PC-3 (cell line): ENCODE data around the gene ANO7. TPM values are rescaled to one million over a fixed set of nuclear protein-coding genes. Genes with fewer than 3 reads are reported as not detected.

Experiments used
- ATAC-seq: fragments of 200-7000 bp; cut with Tn5 transposase; 2 replicates; pipeline ENCODE4 v1.9.1; 2020; ENCODE audit warnings: mild to moderate bottlenecking, moderate library complexity
- BruUV-seq: library from RNA; stranded (reverse); fragments of 400-500 nt; replicated peaks from 2 replicates; lab custom pipeline; 2021; lab: Mats Ljungman, UMichigan
- CTCF ChIA-PET: fragments of 300-600 bp; sonication (Branson Sonifier 250); formaldehyde crosslinking; loops from one replicate; lab custom pipeline; 2022; ENCODE audit warnings: antibody characterized with exemption; lab: Charles Lee
- POLR2A ChIA-PET: fragments of 300-600 bp; sonication (Branson Sonifier 250); formaldehyde crosslinking; loops from one replicate; lab custom pipeline; 2022; ENCODE audit warnings: antibody characterized with exemption; ENCODE audit not compliant: unreplicated experiment; lab: Charles Lee
- DNase-seq: peaks from one replicate; pipeline ENCODE4 v3.0.0-alpha.2; 2015
- H2AFZ ChIP-seq: fragments of 300-600 bp; sonication (generic); 2 replicates; pipeline ENCODE4 v1.6.0; 2016; ENCODE audit warnings: antibody characterized with exemption, low read length
- H3F3A ChIP-seq: fragments of 300-600 bp; sonication (generic); one replicate; pipeline ENCODE4 v1.6.0; 2017; ENCODE audit warnings: antibody characterized with exemption, low read length, control low read depth, mild to moderate bottlenecking; ENCODE audit not compliant: unreplicated experiment
- H3K27ac ChIP-seq: fragments of 300-600 bp; sonication (generic); 2 replicates; pipeline ENCODE4 v1.5.1; 2016; ENCODE audit warnings: mild to moderate bottlenecking, low read length
- H3K27me3 ChIP-seq: fragments of 300-600 bp; sonication (generic); 2 replicates; pipeline ENCODE4 v1.6.1; 2016; ENCODE audit warnings: low read length, mixed read lengths
- H3K36me3 ChIP-seq: fragments of 300-600 bp; sonication (generic); 2 replicates; pipeline ENCODE4 v1.6.1; 2016; ENCODE audit warnings: low read depth, mixed run types, low read length, mixed read lengths
- H3K4me1 ChIP-seq: fragments of 300-600 bp; sonication (generic); 2 replicates; pipeline ENCODE4 v1.5.1; 2016; ENCODE audit warnings: low read length; ENCODE audit not compliant: insufficient read depth
- H3K4me2 ChIP-seq: fragments of 300-600 bp; sonication (generic); 2 replicates; pipeline ENCODE4 v1.6.0; 2016; ENCODE audit warnings: low read length
- H3K4me3 ChIP-seq: fragments of 300-600 bp; sonication (generic); 2 replicates; pipeline ENCODE4 v1.5.1; 2016; ENCODE audit warnings: mild to moderate bottlenecking, low read length, mixed read lengths
- H3K79me2 ChIP-seq: fragments of 300-600 bp; sonication (generic); 2 replicates; pipeline ENCODE4 v1.6.1; 2017; ENCODE audit warnings: low read length, mixed read lengths
- H3K9ac ChIP-seq: fragments of 300-600 bp; sonication (generic); 2 replicates; pipeline ENCODE4 v1.6.0; 2016; ENCODE audit warnings: mild to moderate bottlenecking, low read length
- H3K9me2 ChIP-seq: fragments of 300-600 bp; sonication (generic); replicated peaks from 2 replicates; pipeline ENCODE4 v1.6.1; 2016; ENCODE audit warnings: mixed run types, low read length, mixed read lengths
- H3K9me3 ChIP-seq: fragments of 300-600 bp; sonication (generic); 2 replicates; pipeline ENCODE4 v1.6.1; 2016; ENCODE audit warnings: low read length, mixed read lengths
- H4K20me1 ChIP-seq: fragments of 300-600 bp; sonication (generic); 2 replicates; pipeline ENCODE4 v1.6.1; 2016; ENCODE audit warnings: low read length, mixed read lengths
- CTCF ChIP-seq: fragments of 300-600 bp; sonication (generic); conservative IDR thresholded peaks from 2 replicates; pipeline ENCODE4 v1.5.1; 2017; ENCODE audit warnings: antibody characterized with exemption, low read depth, mild to moderate bottlenecking, low read length
- EZH2 ChIP-seq: fragments of 300-600 bp; sonication (generic); IDR thresholded peaks from one replicate; pipeline ENCODE4 v1.6.1; 2017; ENCODE audit warnings: antibody characterized with exemption, mild to moderate bottlenecking, low read length; ENCODE audit not compliant: unreplicated experiment
- EZH2phosphoT487 ChIP-seq: fragments of 300-600 bp; sonication (generic); IDR thresholded peaks from 2 replicates; pipeline ENCODE4 v1.6.1; 2018; ENCODE audit warnings: mild to moderate bottlenecking, antibody characterized with exemption, low read length, borderline replicate concordance
- intact Hi-C: fragments of 100-400 bp; cut with micrococcal nuclease; formaldehyde crosslinking; loops from 2 replicates; pipeline ENCODE4 v1.9.0; 2023
- total RNA-seq: library from RNA; depleted of rRNA; stranded (reverse); fragments of >200 nt; gene quantifications from 2 replicates; pipeline ENCODE4 v1.2.3, GENCODE V29; 2014

Gene ANO7
- total RNA-seq, 1 experiment from 2014 or later: 2.6 TPM

- H3F3A ChIP-seq: no peaks in the 10 kb centered on the region
- ChIA-PET POLR2A (no interaction called here), CTCF (no interaction called here)
- no peaks in the 10 kb centered on the region for H3K9me3 ChIP-seq
- H3K79me2 ChIP-seq: no peaks in the 10 kb centered on the region
- H3K4me1 ChIP-seq: no peaks in the 10 kb centered on the region
- BruUV-seq: no TSS peak
- H3K27ac ChIP-seq: no peak overlapping the region
- TF ChIP-seq CTCF (no peak), EZH2 (no peak), EZH2phosphoT487 (no peak)
- no peaks in the 10 kb centered on the region for H3K9me2 ChIP-seq
- ATAC-seq: no peak
- intact Hi-C loops: no loop called here
- no peak overlapping the region for H3K9ac ChIP-seq
- DNase-seq: no peak
- no peak overlapping the region for H3K4me3 ChIP-seq
- no peak overlapping the region for H2AFZ ChIP-seq
- H3K36me3 ChIP-seq: no peaks in the 10 kb centered on the region
- H3K4me2 ChIP-seq: no peak overlapping the region
- no peaks in the 10 kb centered on the region for H4K20me1 ChIP-seq
- no peaks in the 10 kb centered on the region for H3K27me3 ChIP-seq
Observed at GRCh38 chr2:241158546-241158900, 30.0 kb upstream of the ANO7 start.

- Histone ChIP-seq H3K4me3 (no peak overlapping the region), H3F3A (no peaks in the 10 kb centered on the region), H2AFZ (no peak overlapping the region), H3K4me2 (no peak overlapping the region), H3K27ac (no peak overlapping the region), H3K4me1 (no peaks in the 10 kb centered on the region), H3K27me3 (no peaks in the 10 kb centered on the region), H3K9me3 (no peaks in the 10 kb centered on the region), H3K9ac (no peak overlapping the region), H4K20me1 (no peaks in the 10 kb centered on the region), H3K79me2 (no peaks in the 10 kb centered on the region), H3K36me3 (no peaks in the 10 kb centered on the region), H3K9me2 (no peaks in the 10 kb centered on the region)
- CTCF ChIA-PET: no interaction called here
- intact Hi-C loops: no loop called here
- no peak for ATAC-seq
- POLR2A ChIA-PET: no interaction called here
- no peak for DNase-seq
- TF ChIP-seq EZH2phosphoT487 (no peak), CTCF (no peak), EZH2 (no peak)
- BruUV-seq: no TSS peak
Observed at GRCh38 chr2:241159116-241159515, 29.4 kb upstream of the ANO7 start.

GRCh38 chr2:241160318-241160717, 28.2 kb upstream of the ANO7 start:
- H3K4me2 ChIP-seq: no peak overlapping the region
- H3K27ac ChIP-seq: no peak overlapping the region
- no peak overlapping the region for H2AFZ ChIP-seq
- intact Hi-C loops: no loop called here
- DNase-seq: no peak
- ATAC-seq: no peak
- H3K9ac ChIP-seq: no peak overlapping the region
- H3F3A ChIP-seq: no peaks in the 10 kb centered on the region
- H3K79me2 ChIP-seq: no peaks in the 10 kb centered on the region
- no peak overlapping the region for H3K4me3 ChIP-seq
- no peak for TF ChIP-seq CTCF
- no peak for TF ChIP-seq EZH2
- TF ChIP-seq EZH2phosphoT487: no peak
- POLR2A ChIA-PET: no interaction called here
- H3K27me3 ChIP-seq: no peaks in the 10 kb centered on the region
- CTCF ChIA-PET: no interaction called here
- H3K36me3 ChIP-seq: no peaks in the 10 kb centered on the region
- no peaks in the 10 kb centered on the region for H3K9me2 ChIP-seq
- H3K4me1 ChIP-seq: no peaks in the 10 kb centered on the region
- BruUV-seq: no TSS peak
- no peaks in the 10 kb centered on the region for H4K20me1 ChIP-seq
- no peaks in the 10 kb centered on the region for H3K9me3 ChIP-seq
